Cardiac fibroblast (primary cell): ENCODE results near the gene STK11.

Experiments used
- DNase-seq, 2 donors: peaks; one replicate each; pipeline versions ENCODE4 v3.0.0 to v3.0.0-alpha.2; 2010; ENCODE audit warnings: low read depth in 2 of 2
- H3K4me3 ChIP-seq, 2 donors: replicated peaks in 1 of 2; 1 replicate in 1 of 2; 2 replicates in 1 of 2; pipeline ENCODE4 v1.5.1; 2011; ENCODE audit warnings: low read depth in 2 of 2, low read length in 2 of 2, mild to moderate bottlenecking in 2 of 2, moderate library complexity in 1 of 2
- CTCF ChIP-seq: IDR thresholded peaks from one replicate; pipeline ENCODE4 v1.5.1; 2011; ENCODE audit warnings: low read depth, mild to moderate bottlenecking, low read length, inconsistent platforms

STK11 gene, protein sequence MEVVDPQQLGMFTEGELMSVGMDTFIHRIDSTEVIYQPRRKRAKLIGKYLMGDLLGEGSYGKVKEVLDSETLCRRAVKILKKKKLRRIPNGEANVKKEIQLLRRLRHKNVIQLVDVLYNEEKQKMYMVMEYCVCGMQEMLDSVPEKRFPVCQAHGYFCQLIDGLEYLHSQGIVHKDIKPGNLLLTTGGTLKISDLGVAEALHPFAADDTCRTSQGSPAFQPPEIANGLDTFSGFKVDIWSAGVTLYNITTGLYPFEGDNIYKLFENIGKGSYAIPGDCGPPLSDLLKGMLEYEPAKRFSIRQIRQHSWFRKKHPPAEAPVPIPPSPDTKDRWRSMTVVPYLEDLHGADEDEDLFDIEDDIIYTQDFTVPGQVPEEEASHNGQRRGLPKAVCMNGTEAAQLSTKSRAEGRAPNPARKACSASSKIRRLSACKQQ

DNA sequence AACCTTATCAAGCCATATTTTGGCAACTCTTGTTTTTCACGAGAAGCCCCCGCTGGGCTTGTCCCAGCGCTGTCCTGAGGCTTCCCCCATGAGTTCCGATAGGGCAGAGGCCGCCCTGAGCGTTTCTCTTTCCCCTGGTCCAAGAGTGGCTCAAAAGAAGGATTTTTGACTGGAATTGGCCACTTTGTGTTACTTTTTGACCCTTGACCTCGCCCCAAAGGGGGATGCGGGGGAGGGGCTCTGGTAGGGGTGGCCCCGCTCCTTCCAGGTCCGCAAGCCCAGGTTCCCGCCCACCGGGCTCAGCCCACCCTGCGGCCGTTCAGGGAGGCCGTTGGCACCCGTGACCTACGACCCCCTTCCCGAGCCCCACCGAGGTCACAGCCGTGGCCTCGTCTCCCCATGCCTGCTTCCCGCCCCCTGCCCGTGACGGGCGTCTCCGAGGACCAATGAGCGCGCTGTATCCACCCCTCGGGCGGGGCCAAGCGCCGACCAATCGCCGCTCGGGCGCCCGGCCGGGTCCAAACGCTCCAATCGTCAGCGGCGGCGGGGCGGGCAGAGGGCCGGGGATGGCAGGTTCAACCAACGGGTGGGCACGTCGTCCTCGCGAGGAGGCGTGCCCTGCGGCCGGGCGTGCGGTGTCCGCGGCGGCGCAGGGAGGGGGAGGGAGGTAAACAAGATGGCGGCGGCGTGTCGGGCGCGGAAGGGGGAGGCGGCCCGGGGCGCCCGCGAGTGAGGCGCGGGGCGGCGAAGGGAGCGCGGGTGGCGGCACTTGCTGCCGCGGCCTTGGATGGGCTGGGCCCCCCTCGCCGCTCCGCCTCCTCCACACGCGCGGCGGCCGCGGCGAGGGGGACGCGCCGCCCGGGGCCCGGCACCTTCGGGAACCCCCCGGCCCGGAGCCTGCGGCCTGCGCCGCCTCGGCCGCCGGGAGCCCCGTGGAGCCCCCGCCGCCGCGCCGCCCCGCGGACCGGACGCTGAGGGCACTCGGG is at the start of gene STK11:
TSS of gene STK11 (plus strand) at position 665 of the 986 bp plus-strand sequence. CDS start 1,136 bp downstream, outside the sequence.
- TF ChIP-seq CTCF: no peak
- peak; percentile 97 to 99 for DNase-seq
- peak within 1 kb of the TSS; percentile 71 to 76 for H3K4me3 ChIP-seq

GRCh38 chr19:1156305-1156801 is 49.2 kb upstream of the STK11 start:
- TF ChIP-seq CTCF: no peak
- no peak overlapping the region for H3K4me3 ChIP-seq
- DNase-seq: peak in 1 of 2 donors; percentile 39

GRCh38 chr19:1156830-1157615 is 48.6 kb upstream of the STK11 start:
- H3K4me3 ChIP-seq: no peak overlapping the region
- no peak for DNase-seq
- TF ChIP-seq CTCF: no peak

GRCh38 chr19:1157931-1158884 is 47.4 kb upstream of the STK11 start:
- TF ChIP-seq CTCF: no peak
- DNase-seq: no peak
- H3K4me3 ChIP-seq: no peak overlapping the region

DNA sequence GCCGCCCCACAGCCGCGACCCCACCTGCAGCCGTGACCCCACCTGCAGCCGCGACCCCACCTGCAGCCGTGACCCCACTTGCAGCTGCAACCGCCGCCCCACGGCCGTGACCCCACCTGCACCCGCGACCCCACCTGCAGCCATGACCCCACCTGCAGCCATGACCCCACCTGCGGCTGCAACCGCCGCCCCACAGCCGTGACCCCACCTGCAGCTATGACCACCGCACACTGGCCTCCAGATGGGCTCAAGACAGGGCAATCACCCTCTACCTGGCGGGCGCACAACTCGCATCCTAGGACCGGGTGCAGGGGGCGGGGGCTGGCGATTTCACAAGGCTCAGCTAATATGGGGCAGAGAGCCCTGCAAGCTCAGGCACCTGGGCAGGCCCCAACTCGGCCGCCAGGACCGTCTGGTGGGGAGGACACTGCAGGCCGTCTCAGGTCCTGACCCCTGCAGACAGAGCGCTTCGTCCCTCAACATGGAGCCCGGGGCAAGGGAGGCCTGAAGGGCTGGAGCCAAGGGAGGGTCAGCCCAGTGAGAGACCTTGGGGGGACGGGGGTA is 46.6 kb upstream of the STK11 start:
- no peak for TF ChIP-seq CTCF
- no peak overlapping the region for H3K4me3 ChIP-seq

More for the DNA sequence above, 46.6 kb upstream of the STK11 start:
- no peak for DNase-seq
